Caco-2 (cell line): Measurements from ENCODE around the gene MAP4K4. TPM values are rescaled to one million over a fixed set of nuclear protein-coding genes. Genes with fewer than 3 reads are reported as not detected.

ENCODE experiments used
- BruUV-seq: library from RNA; stranded (reverse); fragments of 400-500 nt; replicated peaks from 2 replicates; lab custom pipeline; 2021; lab: Mats Ljungman, UMichigan
- CTCF ChIA-PET: fragments of 300-600 bp; sonication (Branson Sonifier 250); formaldehyde crosslinking; loops from one replicate; lab custom pipeline; 2022; ENCODE audit warnings: antibody characterized with exemption; lab: Charles Lee
- POLR2A ChIA-PET: fragments of 300-600 bp; sonication (Branson Sonifier 250); formaldehyde crosslinking; loops from one replicate; lab custom pipeline; 2022; ENCODE audit warnings: antibody characterized with exemption; lab: Charles Lee
- DNase-seq, 2 experiments: peaks; one replicate each; pipeline versions ENCODE4 v3.0.0 to v3.0.0-alpha.2; 2020 to 2022
- H3K27me3 ChIP-seq: replicated peaks from 2 replicates; pipeline ENCODE4 v1.6.0; 2011; ENCODE audit warnings: low read length; ENCODE audit not compliant: control insufficient read depth, insufficient read depth
- H3K36me3 ChIP-seq: 2 replicates; pipeline ENCODE4 v1.5.1; 2011; ENCODE audit warnings: low read length; ENCODE audit not compliant: control insufficient read depth, insufficient read depth
- H3K4me1 ChIP-seq: fragments of 250-450 bp; sonication (Bioruptor Pico); 2 replicates; pipeline ENCODE4 v1.5.1; 2020; ENCODE audit warnings: mild to moderate bottlenecking
- H3K4me3 ChIP-seq: 2 replicates; pipeline ENCODE4 v1.5.1; 2011; ENCODE audit warnings: low read depth, mild to moderate bottlenecking, control low read depth, low read length
- H3K9me3 ChIP-seq: fragments of 250-450 bp; sonication (Bioruptor Pico); 2 replicates; pipeline ENCODE4 v1.5.1; 2020; ENCODE audit warnings: mild to moderate bottlenecking, moderate library complexity
- H3K27ac Mint-ChIP-seq: one replicate; pipeline ENCODE4 v1.8.0; 2022; ENCODE audit warnings: mixed read lengths; ENCODE audit not compliant: unreplicated experiment
- H3K27me3 Mint-ChIP-seq: one replicate; pipeline ENCODE4 v1.8.0; 2022; ENCODE audit warnings: mixed read lengths; ENCODE audit not compliant: insufficient read depth, unreplicated experiment
- H3K36me3 Mint-ChIP-seq: one replicate; pipeline ENCODE4 v1.8.0; 2022; ENCODE audit warnings: mild to moderate bottlenecking, mixed read lengths; ENCODE audit not compliant: insufficient read depth, unreplicated experiment
- H3K4me1 Mint-ChIP-seq: one replicate; pipeline ENCODE4 v1.8.0; 2022; ENCODE audit warnings: low read depth, mixed read lengths; ENCODE audit not compliant: unreplicated experiment
- H3K4me3 Mint-ChIP-seq: one replicate; pipeline ENCODE4 v1.8.0; 2022; ENCODE audit warnings: mild to moderate bottlenecking, moderate library complexity, mixed read lengths; ENCODE audit not compliant: unreplicated experiment
- H3K9me3 Mint-ChIP-seq: one replicate; pipeline ENCODE4 v1.8.0; 2022; ENCODE audit warnings: mixed read lengths; ENCODE audit not compliant: unreplicated experiment
- intact Hi-C: fragments of 100-400 bp; cut with micrococcal nuclease; formaldehyde crosslinking; loops from one replicate; pipeline ENCODE4 v1.10.0; 2022; ENCODE audit not compliant: unreplicated experiment
- total RNA-seq: library from RNA; stranded (reverse); gene quantifications from 2 replicates; pipeline ENCODE4 v1.2.3, GENCODE V29; 2022
- TF ChIP-seq, protein P1 (sequence below), 2 experiments: fragments of 200-600 bp in 1 of 2; IDR thresholded peaks; 1 replicate in 1 of 2; 2 replicates in 1 of 2; pipeline versions ENCODE4 v1.5.1 to v1.8.0; 2011 to 2022; ENCODE audit warnings: antibody characterized with exemption in 1 of 2, control low read depth in 1 of 2, inconsistent platforms in 1 of 2, low read depth in 1 of 2, low read length in 1 of 2, mild to moderate bottlenecking in 1 of 2, moderate library complexity in 1 of 2; ENCODE audit not compliant: insufficient read depth in 1 of 2, severe bottlenecking in 1 of 2, unreplicated experiment in 1 of 2

The MAP4K4 gene
- total RNA-seq, 1 experiment from 2014 or later, result 257 TPM

GRCh38 chr2:101698844-101699754 lies 1.6 kb downstream of the MAP4K4 start:
- H3K27me3 Mint-ChIP-seq, result no peaks in the 10 kb centered on the region
- H3K36me3 Mint-ChIP-seq, result peaks cover 33% of the 10 kb centered on the region
- no peak for DNase-seq
- TF ChIP-seq, protein P1, sequence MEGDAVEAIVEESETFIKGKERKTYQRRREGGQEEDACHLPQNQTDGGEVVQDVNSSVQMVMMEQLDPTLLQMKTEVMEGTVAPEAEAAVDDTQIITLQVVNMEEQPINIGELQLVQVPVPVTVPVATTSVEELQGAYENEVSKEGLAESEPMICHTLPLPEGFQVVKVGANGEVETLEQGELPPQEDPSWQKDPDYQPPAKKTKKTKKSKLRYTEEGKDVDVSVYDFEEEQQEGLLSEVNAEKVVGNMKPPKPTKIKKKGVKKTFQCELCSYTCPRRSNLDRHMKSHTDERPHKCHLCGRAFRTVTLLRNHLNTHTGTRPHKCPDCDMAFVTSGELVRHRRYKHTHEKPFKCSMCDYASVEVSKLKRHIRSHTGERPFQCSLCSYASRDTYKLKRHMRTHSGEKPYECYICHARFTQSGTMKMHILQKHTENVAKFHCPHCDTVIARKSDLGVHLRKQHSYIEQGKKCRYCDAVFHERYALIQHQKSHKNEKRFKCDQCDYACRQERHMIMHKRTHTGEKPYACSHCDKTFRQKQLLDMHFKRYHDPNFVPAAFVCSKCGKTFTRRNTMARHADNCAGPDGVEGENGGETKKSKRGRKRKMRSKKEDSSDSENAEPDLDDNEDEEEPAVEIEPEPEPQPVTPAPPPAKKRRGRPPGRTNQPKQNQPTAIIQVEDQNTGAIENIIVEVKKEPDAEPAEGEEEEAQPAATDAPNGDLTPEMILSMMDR (IDR thresholded peaks at IDR 0.05; ENCODE audit: insufficient read depth in 1 of 2, low read depth in 1 of 2, low read length in 1 of 2, severe bottlenecking in 1 of 2, unreplicated experiment in 1 of 2), result no peak
- Histone ChIP-seq H3K4me3 (peak overlapping the region; percentile 47), H3K9me3 (no peaks in the 10 kb centered on the region), H3K27me3 (no peaks in the 10 kb centered on the region), H3K4me1 (peaks cover 31% of the 10 kb centered on the region), H3K36me3 (no peaks in the 10 kb centered on the region)
- no peak overlapping the region for H3K4me3 Mint-ChIP-seq
- peaks cover 27% of the 10 kb centered on the region for H3K4me1 Mint-ChIP-seq
- intact Hi-C loops, result loop anchor here (5.0 kb wide), 2 partner anchors 337 to 352 kb away; no protein-coding TSS in a partner anchor
- TSS peak; percentile 56 for BruUV-seq
- POLR2A ChIA-PET, result no interaction called here
- CTCF ChIA-PET, result interaction anchor here (0.6 to 1.3 kb wide), 4 partner anchors 53 to 357 kb away, joined by 3 to 6 read pairs (median 4); no protein-coding TSS in a partner anchor
- no peak overlapping the region for H3K27ac Mint-ChIP-seq
- peaks cover 11% of the 10 kb centered on the region for H3K9me3 Mint-ChIP-seq

- H3K27ac Mint-ChIP-seq, result no peak overlapping the region
- H3K36me3 Mint-ChIP-seq, result peaks cover 42% of the 10 kb centered on the region
- no peaks in the 10 kb centered on the region for H3K27me3 Mint-ChIP-seq
- peaks cover 11% of the 10 kb centered on the region for H3K9me3 Mint-ChIP-seq
- Histone ChIP-seq H3K36me3 (no peaks in the 10 kb centered on the region), H3K27me3 (no peaks in the 10 kb centered on the region), H3K4me1 (peaks cover 32% of the 10 kb centered on the region), H3K4me3 (peak overlapping the region; percentile 47), H3K9me3 (no peaks in the 10 kb centered on the region)
- peaks cover 32% of the 10 kb centered on the region for H3K4me1 Mint-ChIP-seq
- CTCF ChIA-PET, result interaction anchor here (1.3 kb wide), 1 partner anchor 52 kb away, joined by 3 read pairs; no protein-coding TSS in a partner anchor
- POLR2A ChIA-PET, result interaction anchor here (0.8 kb wide), 1 partner anchor 646 kb away, joined by 4 read pairs; no protein-coding TSS in a partner anchor
- TF ChIP-seq, protein P1 (IDR thresholded peaks at IDR 0.05; ENCODE audit: insufficient read depth in 1 of 2, low read depth in 1 of 2, low read length in 1 of 2, severe bottlenecking in 1 of 2, unreplicated experiment in 1 of 2), result no peak
- DNase-seq, result no peak
- intact Hi-C loops, result loop anchor here (5.0 kb wide), 2 partner anchors 338 to 353 kb away; no protein-coding TSS in a partner anchor
- no peak overlapping the region for H3K4me3 Mint-ChIP-seq
- BruUV-seq, result no TSS peak
Measured at GRCh38 chr2:101699755-101700461, 2.4 kb downstream of the MAP4K4 start.

DNA sequence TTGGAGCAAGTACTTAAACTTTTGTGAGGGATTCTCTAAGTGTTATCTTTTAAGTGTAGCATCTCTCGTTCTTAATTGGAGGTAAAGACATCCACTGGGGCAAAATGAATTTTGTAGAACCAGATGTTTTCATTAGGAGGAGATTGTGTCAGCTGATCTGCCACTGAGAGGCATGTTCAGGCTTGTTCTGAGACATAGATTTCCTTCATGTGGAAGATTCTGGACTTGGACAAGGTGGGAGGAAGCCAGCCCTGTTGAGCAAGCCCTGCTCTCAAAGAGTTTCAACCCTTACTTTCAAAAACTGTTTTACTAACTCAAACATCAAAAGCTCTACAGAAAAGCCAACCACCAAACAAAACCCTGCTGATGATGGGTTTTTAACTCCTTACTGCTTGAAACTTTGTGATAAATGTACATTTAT lies 6.5 kb downstream of the MAP4K4 start:
- Histone ChIP-seq H3K4me3 (no peak overlapping the region), H3K36me3 (no peaks in the 10 kb centered on the region; the same call in 1 of the 2 replicates), H3K27me3 (no peaks in the 10 kb centered on the region), H3K4me1 (peaks cover 25% of the 10 kb centered on the region), H3K9me3 (no peaks in the 10 kb centered on the region)
- ChIA-PET CTCF (no interaction called here), POLR2A (no interaction called here)
- no TSS peak for BruUV-seq
- no peak overlapping the region for H3K4me3 Mint-ChIP-seq
- TF ChIP-seq, protein P1 (IDR thresholded peaks at IDR 0.05; ENCODE audit: insufficient read depth in 1 of 2, low read depth in 1 of 2, low read length in 1 of 2, severe bottlenecking in 1 of 2, unreplicated experiment in 1 of 2), result no peak
- DNase-seq, result peak in 1 of 2 experiments; percentile 39
- H3K36me3 Mint-ChIP-seq, result peaks cover 69% of the 10 kb centered on the region
- intact Hi-C loops, result no loop called here
- peaks cover 11% of the 10 kb centered on the region for H3K9me3 Mint-ChIP-seq
- H3K4me1 Mint-ChIP-seq, result peaks cover 50% of the 10 kb centered on the region
- no peak overlapping the region for H3K27ac Mint-ChIP-seq
- H3K27me3 Mint-ChIP-seq, result no peaks in the 10 kb centered on the region
